HG03060 (cell line): Measurements from ENCODE around the gene EFCAB13.
"Not testable (repeated sequence)": the region's sequence is repeated elsewhere in the genome, so short reads cannot be mapped to it uniquely, and the experiment has no call there.

Experiments used
- ATAC-seq: cut with Tn5 transposase; IDR thresholded peaks from one replicate; pipeline ENCODE4 v1.9.1; 2021; ENCODE audit warnings: low read depth, moderate number of reproducible peaks; ENCODE audit not compliant: unreplicated experiment

Gene EFCAB13

DNA sequence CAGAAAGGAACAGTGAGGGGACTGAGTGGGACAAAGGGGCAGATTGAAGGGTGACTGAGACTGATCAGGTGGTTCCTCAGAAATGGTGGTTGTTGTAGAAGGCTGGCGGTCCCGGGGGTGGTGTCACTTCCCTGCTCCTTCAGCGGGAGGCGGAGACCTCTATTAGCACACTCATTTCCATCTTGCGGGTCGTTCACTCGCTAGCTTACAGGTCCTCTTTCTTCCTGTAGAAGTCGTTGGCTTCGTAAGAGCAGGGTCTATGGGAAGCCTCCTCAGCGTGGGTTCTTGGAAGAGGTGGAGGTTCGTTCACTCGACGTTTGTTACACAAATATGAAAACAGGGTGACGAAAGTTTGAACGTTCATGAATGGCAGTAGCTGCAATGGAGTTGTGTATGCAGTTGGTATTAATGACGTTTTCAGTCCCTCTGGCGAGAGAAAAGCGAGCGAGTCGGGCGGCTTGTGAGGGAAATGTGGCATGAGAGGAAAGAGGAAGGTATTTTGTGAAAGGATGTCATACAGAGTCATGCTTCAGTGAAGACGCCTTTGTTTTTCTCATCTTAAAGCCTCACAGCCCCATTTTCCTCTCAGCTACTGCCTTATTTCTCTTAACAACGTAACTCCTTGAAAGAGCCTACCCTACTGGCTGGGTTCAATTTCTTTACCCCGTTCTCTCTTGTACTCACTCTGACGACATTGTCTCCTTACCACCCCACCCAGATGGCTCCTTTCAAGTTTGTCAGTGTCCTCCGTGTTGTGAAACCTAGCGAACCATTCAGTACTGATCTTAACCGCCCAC lies 667 bp downstream of the EFCAB13 start:
- ATAC-seq, result no peak

GRCh38 chr17:47325176-47325575 lies 1.4 kb downstream of the EFCAB13 start:
- ATAC-seq, result no peak

DNA sequence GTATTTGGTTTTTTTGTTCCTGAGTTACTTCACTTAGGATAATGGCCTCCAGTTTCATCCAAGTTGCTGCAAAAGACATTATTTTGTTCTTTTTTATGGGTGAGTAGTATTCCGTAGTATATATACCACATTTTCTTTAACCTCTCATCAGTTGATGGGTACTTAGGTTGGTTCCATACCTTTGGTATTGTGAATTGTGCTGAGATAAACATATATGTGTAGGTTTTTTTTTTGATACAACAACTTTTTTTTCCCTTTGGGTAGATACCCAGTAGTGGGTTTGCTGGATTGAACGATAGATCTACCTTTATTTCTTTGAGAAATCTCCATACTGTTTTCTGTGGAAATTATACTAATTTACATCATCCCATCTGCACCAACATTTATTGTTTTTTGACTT lies 6.8 kb downstream of the EFCAB13 start:
- no peak for ATAC-seq

DNA sequence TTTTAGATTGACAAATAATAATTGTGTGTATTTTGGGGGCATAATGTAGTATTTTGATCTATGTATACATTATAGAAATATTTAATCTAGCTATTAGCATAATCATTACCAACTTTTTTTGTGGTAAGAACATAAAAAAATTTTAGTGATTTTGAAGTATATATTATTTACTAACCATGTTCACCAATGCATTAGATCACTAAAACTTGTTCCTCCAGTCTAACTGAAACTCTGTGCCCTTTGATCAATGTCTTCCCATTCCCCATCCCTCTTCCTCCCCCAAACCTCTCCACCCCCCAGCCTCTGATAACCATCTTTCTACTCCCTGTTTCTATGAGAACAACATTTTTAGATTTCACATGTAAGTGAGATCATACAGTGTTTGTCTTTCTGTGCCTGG lies 8.5 kb downstream of the EFCAB13 start:
- no peak for ATAC-seq

DNA sequence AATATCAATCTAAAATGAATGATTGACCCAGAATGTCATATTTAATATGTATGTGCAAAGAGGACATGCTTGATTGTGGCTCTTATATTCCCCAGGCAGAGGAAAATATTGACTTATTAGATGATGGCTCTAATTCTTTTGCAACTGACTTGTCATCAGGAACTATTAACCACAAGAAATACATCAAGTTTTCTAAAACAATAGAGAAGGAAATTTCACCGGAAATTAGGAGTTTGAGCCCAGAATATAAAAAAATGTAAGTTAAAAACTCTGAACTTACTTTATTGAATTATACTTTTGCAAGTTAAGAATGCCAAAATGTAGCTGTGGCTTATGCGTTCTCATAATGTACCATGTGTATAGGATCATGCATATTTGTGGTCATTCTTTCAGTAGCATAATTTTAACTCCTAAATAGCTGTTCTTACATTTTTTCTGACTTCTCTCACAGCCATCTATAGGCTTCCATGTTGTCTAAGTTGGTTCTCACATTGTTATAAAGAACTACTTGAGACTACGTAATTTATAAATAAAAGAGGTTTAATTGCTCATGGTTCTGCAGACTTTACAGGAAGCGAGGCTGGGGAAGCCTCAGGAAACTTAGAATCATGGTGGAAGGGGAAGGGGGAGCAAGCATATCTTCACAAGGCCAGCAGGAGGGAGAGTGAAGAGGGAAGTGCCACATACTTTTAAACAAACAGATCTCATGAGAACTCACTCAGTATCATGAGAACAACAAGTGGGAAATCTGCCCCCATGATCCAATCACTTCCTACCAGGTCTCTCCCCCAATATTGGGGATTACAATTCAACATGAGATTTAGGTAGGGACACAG lies 11.6 kb downstream of the EFCAB13 start:
- ATAC-seq, result no peak

DNA sequence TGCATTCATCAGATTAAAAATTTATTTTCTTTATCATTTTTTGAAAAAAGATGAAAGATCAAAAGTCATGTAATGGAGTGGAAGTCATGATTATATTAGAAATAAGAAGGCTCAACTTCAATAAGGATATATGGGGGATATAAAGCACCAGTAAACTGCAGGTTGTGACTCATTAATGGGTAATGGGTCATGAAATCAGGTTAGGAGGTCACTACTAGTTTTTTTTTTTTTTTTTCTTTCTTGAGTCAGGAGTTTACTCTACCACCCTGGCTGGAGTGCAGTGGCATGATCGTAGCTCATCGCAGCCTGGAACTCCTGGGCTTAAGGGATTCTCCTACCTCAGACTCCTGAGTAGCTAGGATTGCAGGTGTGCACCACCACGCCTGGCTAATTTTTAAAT lies 14.3 kb downstream of the EFCAB13 start:
- no peak for ATAC-seq

- no peak for ATAC-seq
Measured at GRCh38 chr17:47352848-47353247, 29.1 kb downstream of the EFCAB13 start.

DNA sequence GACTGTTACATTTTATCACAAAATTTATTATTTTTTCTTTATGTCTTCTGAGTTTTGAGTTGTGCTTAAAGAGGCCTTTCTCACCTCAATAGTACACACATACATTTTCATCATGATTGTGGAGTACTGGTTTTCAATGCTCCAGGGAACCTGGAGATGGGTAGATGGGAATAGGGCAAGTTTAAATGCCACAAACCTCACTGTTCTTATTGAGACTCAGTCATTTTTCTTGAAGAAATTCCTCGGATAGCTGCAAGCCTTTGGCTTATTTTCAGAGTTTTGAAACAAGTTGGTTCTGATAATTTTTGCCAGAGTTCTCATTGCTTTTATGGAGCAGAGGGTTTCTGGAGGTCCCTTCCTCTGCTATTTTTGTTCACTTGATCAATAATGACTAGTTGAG lies 34.9 kb downstream of the EFCAB13 start:
- no peak for ATAC-seq

- no peak for ATAC-seq
Measured at GRCh38 chr17:47363171-47363570, 39.4 kb downstream of the EFCAB13 start.

DNA sequence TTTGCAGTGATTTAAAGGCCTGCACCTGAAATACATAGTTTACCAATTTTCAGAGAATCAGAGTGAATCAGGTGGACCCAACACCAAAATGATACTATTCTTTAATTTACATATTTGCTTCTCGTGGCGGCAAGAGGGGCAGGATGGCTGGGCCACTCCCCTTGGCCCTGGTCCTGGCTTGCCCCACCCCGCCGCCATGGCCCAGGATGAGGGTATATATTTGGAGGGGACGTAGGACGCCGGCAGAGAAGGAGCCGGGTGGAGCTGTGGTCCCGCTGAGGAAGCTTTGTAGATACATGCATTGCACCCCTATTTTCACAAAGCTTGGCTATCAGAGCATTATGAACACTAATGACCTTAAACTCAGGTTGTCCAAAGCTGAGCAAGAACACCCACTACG lies 43.5 kb downstream of the EFCAB13 start:
- ATAC-seq, result no peak

- no peak for ATAC-seq
Measured at GRCh38 chr17:47368262-47368661, 44.5 kb downstream of the EFCAB13 start.

DNA sequence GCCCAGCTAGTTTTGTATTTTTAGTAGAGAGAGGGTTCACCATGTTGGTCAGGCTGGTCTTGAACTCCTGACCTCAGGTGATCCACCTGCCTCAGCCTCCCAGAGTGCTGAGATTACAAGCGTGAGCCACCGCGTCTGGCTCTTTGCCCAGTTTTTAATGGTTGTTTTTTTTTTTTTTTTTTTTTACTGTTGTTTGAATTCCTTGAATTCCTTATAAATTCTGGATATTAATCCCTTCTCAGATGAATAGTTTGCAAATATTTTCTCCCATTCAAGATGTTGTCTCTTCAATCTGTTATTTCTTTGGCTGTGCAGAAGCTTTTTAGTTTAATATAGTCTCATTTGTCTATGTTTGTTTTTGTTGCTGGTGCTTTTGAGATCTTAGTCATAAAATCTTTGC lies 47.1 kb downstream of the EFCAB13 start:
- ATAC-seq, result not testable (repeated sequence)

DNA sequence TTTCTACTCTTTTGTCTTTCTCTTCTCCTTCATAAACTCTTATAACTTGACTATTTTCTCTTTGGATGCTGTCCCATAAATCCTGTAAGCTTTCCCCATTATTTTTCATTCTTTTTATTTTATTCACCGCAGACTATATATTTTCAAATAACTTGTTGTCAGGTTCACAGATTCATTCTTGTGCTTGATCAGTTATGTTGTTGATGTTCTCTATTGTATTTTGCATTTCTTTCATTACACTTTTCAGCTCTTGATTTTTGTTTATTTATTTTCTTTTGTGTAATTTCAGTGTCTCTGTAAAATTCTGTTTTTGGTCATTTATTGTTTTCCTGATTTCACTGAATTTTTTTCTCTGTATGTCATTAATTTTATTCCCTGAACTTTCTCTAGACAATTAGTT lies 49.2 kb downstream of the EFCAB13 start:
- ATAC-seq, result no peak

DNA sequence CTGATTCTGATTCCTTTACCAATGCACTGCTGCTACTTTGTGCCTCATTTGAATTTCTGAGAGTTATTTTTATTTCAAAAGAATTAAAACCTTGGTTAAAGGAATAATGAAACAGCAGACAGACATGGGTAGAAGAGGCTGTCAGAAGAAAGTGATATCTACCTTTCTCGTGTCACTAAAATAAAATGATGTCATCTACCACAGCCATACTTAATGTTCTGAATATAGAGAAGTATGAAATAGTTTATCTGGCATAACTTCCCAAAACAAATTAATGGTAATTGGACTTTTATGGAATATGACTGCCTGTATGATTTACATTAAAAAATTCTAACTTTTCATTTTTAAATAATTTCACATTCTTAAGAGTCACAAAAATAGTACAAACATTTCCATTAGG lies 52.5 kb downstream of the EFCAB13 start:
- ATAC-seq, result no peak

GRCh38 chr17:47388825-47389224 lies 65.1 kb downstream of the EFCAB13 start:
- no peak for ATAC-seq

DNA sequence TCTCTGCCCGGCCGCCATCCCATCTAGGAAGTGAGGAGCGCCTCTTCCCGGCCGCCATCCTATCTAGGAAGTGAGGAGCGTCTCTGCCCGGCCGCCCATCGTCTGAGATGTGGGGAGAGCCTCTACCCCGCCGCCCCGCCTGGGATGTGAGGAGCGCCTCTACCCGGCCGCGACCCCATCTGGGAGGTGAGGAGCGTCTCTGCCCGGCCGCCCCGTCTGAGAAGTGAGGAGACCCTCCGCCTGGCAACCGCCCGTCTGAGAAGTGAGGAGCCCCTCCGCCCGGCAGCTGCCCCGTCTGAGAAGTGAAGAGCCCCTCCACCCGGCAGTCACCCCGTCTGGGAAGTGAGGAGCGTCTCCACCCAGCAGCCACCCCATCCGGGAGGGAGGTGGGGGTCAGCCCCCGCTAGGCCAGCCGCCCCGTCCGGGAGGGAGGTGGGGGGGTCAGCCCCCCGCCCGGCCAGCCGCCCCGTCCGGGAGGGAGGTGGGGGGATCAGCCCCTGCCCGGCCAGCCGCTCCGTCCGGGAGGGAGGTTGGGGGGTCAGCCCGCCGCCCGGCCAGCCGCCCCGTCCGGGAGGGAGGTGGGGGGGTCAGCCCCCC lies 73.9 kb downstream of the EFCAB13 start:
- not testable (repeated sequence) for ATAC-seq

DNA sequence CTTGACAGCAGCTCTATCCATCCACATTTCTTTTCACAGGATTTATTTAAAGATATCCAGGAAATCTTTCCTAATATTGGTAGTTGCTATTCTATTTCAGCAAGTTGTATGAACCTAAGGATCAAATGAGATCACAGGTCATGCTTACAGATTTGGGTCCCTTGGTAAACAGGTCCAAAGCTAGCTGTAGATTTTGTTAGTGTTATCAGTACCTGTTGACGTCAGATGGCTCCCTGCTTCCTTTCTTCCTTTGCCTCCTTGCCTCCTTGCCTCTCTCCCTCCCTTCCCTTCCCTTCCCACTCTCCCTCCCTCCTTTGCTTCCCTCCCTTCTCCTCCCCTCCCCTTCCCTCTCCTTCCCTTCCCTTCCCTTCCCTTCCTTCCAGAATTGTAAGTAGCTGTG lies 76.6 kb downstream of the EFCAB13 start:
- ATAC-seq, result no peak

- no peak for ATAC-seq
Measured at GRCh38 chr17:47401100-47401499, 77.3 kb downstream of the EFCAB13 start.

GRCh38 chr17:47404006-47404405 lies 80.3 kb downstream of the EFCAB13 start:
- no peak for ATAC-seq

DNA sequence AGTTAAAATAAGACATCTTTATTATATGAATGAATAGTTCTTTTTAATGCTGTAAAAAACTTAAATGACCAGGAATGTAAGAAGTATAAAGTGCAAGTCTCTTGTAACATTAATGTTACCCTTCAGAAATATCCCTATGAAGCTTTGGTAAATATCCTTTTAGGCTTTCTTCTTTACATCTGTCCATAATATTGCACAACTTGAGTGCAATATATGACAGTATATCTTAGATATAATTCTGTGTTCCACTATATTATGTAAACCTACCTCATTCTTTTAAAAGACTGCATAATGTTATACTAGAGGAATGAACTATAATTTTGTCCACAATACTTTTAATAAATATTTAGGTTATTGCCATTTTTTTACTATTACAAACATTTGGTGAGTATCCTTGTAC lies 81.1 kb downstream of the EFCAB13 start:
- ATAC-seq, result no peak

GRCh38 chr17:47413872-47414271 lies 90.1 kb downstream of the EFCAB13 start:
- no peak for ATAC-seq
